GM19438 (cell line): ENCODE results near the gene S100A2.

Experiments
- ATAC-seq: cut with Tn5 transposase; IDR thresholded peaks from one replicate; pipeline ENCODE4 v1.9.1; 2021; ENCODE audit warnings: low read depth; ENCODE audit not compliant: unreplicated experiment

The S100A2 gene

GRCh38 chr1:153565529-153566374 is at the start of gene S100A2:
Gene S100A2, minus strand, starts transcription at chr1:153565844. Its CDS starts 1,967 bp downstream, at chr1:153563877.
- ATAC-seq: no peak

GRCh38 chr1:153615406-153615805 is 49.8 kb upstream of the S100A2 start:
- ATAC-seq: no peak

GRCh38 chr1:153614906-153615305 is 49.3 kb upstream of the S100A2 start:
- ATAC-seq: no peak

GRCh38 chr1:153614189-153614900 is 48.7 kb upstream of the S100A2 start:
- ATAC-seq: no peak

- no peak for ATAC-seq
These were observed 47.8 kb upstream of the S100A2 start for GRCh38 chr1:153613406-153613805.

- no peak for ATAC-seq
These were observed 47.2 kb upstream of the S100A2 start, which contains the start of gene S100A16 for GRCh38 chr1:153612755-153613331. Gene S100A16, minus strand, starts transcription at chr1:153613137. Its CDS starts 4,986 bp downstream, at chr1:153608151.

- ATAC-seq: no peak
These were observed 46.6 kb upstream of the S100A2 start for GRCh38 chr1:153612111-153612754.

- no peak for ATAC-seq
These were observed 45.7 kb upstream of the S100A2 start for GRCh38 chr1:153611356-153611755.

GRCh38 chr1:153610811-153611301 is 45.2 kb upstream of the S100A2 start:
- ATAC-seq: no peak

- ATAC-seq: no peak
These were observed 44.7 kb upstream of the S100A2 start for GRCh38 chr1:153610334-153610733.

- ATAC-seq: no peak
These were observed 43.9 kb upstream of the S100A2 start for GRCh38 chr1:153609585-153609907.

GRCh38 chr1:153608742-153609584 is 43.3 kb upstream of the S100A2 start:
- no peak for ATAC-seq

- ATAC-seq: no peak
These were observed 42.5 kb upstream of the S100A2 start for GRCh38 chr1:153608089-153608682.

- ATAC-seq: no peak
These were observed 41.7 kb upstream of the S100A2 start for GRCh38 chr1:153607381-153607780.

- ATAC-seq: no peak
These were observed 40.5 kb upstream of the S100A2 start for GRCh38 chr1:153606194-153606593.

- no peak for ATAC-seq
These were observed 37.1 kb upstream of the S100A2 start for GRCh38 chr1:153602749-153603148.

GRCh38 chr1:153599847-153600246 is 34.2 kb upstream of the S100A2 start:
- no peak for ATAC-seq

GRCh38 chr1:153598309-153599172 is 32.9 kb upstream of the S100A2 start:
- peak; percentile 99 for ATAC-seq

- ATAC-seq: no peak
These were observed 31.6 kb upstream of the S100A2 start for GRCh38 chr1:153597206-153597605.
